HK-2 (cell line): Measurements from ENCODE around the gene FNBP1.

Source experiments
- DNase-seq: peaks from one replicate; pipeline ENCODE4 v3.0.0-alpha.2; 2018; ENCODE audit not compliant: unreplicated experiment

Gene FNBP1

GRCh38 chr9:130042885-130043653, at the start of gene FNBP1:
TSS of gene FNBP1 (minus strand) at chr9:130043189. CDS start at chr9:130042975, 214 bp downstream.
- DNase-seq: peak; percentile 75

DNA sequence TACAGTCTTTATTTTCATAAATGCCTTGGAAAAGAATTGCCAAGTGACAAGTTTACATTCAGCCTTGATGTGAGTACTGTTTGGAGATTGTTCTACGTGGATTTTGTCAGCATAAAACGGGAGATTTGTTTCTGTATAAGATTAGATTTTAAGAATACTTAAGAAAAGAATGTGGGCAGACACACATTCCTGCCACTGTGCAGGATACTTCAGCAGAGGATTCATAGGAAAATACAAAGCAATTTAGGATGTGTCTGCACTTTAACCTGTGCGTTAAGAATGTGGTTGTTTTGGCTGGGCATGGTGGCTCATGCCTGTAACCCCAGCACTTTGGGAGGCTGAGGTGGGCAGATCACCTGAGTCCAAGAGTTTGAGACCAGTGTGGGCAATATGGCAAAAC, 47.9 kb upstream of the FNBP1 start:
- DNase-seq: no peak

GRCh38 chr9:130089141-130089540, 46.2 kb upstream of the FNBP1 start:
- DNase-seq: no peak

DNA sequence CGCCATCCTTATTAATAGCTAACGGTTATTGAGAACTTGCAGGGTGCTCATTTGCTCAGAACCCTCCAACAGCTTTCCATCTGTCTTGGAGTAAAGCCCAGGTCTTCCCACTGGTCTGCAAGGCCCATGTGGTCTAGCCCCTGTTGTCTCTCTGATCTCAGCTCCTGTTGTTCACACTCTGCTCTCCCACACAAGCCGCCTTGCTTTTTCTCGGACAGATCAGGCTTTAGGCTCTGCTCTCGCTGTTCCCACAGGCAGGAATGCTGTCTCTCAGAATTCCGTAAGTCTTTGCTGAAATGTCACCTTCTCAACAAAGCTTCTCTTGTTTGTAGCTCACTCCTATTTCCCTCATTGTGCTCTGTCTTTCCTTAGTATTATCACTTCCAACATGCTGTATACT, 45.1 kb upstream of the FNBP1 start:
- no peak for DNase-seq

- no peak for DNase-seq
Observed at GRCh38 chr9:130084337-130084736, 41.3 kb upstream of the FNBP1 start.

DNA sequence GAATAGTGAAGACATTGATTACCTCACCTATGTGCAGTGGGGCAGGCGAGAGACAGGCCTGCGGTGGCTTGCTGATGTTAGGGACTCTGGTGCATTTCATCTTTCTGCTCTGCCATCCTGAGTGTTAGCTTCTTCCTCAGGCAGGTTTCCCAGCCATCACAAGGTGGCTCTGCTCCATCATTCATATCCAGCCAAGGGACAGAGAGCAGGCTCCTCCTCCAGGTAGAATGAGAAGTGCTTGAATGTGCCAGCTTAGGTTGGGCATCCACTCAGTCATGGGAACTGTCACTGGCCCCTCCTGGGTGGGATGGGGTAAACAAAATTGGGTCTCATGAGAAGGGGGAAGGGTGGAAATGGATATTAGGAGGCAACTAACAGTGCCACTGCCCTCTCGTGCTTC, 35.6 kb upstream of the FNBP1 start:
- no peak for DNase-seq

- peak; percentile 10 for DNase-seq
Observed at GRCh38 chr9:130073373-130073772, 30.4 kb upstream of the FNBP1 start.

GRCh38 chr9:130072515-130073235, 29.7 kb upstream of the FNBP1 start:
- DNase-seq: peak; percentile 14

DNA sequence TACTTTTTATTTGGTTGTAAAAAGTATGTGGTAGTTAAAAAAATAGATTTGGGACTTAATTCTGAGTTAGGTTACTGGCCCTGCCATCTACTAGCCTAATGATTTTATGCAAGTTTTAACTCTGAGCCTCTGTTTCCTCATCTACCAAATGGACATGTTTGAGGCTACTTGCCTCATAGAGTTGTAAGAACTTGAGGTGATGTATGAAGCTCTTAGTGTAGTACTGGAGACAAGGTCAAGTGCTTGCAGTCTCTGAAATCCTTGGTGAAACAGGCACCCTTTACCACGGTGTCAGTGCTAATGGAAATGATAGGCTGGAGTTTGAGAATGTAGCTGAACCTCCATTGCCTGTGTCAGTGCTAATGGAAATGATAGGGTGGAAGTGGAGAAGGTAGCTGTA, 26.1 kb upstream of the FNBP1 start:
- no peak for DNase-seq

- no peak for DNase-seq
Observed at GRCh38 chr9:130064621-130065020, 21.6 kb upstream of the FNBP1 start.

DNA sequence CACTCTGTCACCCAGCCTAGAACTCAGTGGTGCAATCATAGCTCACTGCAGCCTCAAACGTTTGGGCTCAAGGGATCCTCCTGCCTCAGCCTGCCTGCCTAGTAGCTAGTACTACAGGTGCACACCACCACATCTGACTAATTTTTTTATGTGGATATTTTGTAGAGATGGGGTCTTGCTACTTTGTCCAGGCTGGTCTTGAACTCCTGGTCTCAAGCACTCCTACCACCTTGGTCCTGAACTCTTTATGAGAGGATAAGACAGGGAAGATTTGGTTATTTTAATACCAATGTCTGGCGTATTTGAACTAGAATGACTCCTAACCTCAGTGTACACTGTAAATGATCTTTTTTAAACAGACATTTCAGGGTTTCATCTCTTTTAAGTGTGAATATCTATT, 19.8 kb upstream of the FNBP1 start:
- DNase-seq: no peak

GRCh38 chr9:130060296-130060695, 17.3 kb upstream of the FNBP1 start:
- DNase-seq: no peak

DNA sequence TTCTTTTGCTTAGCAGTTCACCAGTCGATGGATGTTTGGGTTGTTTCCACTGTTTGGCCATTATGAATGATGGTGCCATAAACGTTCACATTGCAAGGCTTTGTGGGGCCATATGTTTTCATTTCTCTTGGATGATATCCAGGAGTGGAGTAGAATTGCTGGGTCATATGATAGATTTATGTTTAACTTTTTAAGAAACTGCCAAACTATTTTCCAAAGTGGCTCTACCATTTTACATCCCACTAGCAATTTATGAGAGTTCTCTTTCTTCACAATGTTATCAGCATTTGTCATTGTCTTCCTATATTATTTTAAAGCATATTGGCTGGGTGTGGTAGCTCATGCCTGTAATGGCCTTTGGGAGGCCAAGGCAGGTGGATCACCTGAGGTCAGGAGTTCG, 15.9 kb upstream of the FNBP1 start:
- no peak for DNase-seq

DNA sequence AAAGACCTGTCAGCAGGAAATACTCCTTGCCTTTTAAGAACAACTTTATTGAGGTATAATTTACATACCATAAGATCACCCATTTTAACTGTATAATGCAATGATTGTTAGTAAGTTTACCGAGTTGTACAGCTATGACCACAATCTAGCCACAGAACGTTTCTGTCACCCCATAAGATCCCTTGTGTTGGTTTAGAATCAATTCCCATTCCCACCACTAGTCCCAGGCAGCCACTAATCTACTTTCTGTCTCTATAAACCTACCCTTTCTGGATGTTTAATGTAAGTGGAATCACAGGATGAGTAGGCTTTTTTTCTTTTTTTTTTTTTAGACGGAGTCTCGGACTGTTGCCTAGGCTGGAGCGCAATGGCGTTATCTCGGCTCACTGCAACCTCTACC, 15.2 kb upstream of the FNBP1 start:
- no peak for DNase-seq

DNA sequence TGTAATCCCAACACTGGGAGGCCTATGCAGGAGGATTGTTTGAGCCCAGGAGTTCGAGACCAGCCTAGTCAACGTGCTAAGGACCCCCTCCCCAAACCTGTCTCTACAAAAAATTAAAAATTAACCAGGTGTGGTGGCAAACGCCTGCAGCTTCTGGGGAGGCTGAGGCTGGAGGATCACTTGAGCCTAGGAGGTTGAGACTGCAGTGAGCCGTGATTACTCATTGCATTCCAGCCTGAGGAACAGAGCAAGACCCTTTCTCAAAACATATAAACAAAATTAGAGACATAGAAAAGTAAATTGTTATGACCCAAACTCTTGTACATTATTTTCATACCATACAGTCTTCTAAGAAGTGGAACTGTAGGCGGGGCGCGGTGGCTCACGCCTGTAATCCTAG, 11.8 kb upstream of the FNBP1 start:
- no peak for DNase-seq

DNA sequence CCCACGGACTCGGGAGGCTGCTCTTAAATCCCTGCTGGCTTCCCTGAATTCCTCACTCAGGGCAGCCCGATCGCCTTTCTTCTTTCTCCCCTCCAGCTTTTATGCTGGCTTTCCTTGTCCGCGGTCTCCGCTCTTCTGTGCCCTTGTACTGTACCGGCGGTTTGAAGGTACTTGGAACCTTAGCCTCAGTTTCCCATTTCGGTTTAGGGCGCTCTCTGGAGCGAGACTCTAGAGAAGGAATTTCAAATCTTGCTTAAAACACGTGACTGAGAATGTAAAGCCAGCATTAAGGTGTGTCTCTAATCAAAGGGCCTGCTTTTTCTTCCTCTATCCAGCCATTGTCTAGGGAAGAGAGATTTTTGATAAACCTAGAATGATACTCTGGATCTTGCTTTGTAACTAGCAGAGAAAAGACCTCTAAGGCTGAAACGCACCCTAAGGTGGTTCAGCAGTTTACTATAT, 11.4 kb upstream of the FNBP1 start:
- no peak for DNase-seq

- DNase-seq: peak; percentile 80
Observed at GRCh38 chr9:130053504-130054324, 10.7 kb upstream of the FNBP1 start, which contains the start of gene GPR107. TSS of gene GPR107 (plus strand) at chr9:130053906. CDS start at chr9:130053933, 27 bp downstream.

- no peak for DNase-seq
Observed at GRCh38 chr9:130053109-130053503, 10.1 kb upstream of the FNBP1 start.

- DNase-seq: no peak
Observed at GRCh38 chr9:130051855-130052254, 8.9 kb upstream of the FNBP1 start.

GRCh38 chr9:130050462-130050861, 7.5 kb upstream of the FNBP1 start:
- no peak for DNase-seq

- DNase-seq: no peak
Observed at GRCh38 chr9:130049431-130050210, 6.6 kb upstream of the FNBP1 start.
